Measurements from ENCODE around the gene TTLL11.

TTLL11 gene

DNA sequence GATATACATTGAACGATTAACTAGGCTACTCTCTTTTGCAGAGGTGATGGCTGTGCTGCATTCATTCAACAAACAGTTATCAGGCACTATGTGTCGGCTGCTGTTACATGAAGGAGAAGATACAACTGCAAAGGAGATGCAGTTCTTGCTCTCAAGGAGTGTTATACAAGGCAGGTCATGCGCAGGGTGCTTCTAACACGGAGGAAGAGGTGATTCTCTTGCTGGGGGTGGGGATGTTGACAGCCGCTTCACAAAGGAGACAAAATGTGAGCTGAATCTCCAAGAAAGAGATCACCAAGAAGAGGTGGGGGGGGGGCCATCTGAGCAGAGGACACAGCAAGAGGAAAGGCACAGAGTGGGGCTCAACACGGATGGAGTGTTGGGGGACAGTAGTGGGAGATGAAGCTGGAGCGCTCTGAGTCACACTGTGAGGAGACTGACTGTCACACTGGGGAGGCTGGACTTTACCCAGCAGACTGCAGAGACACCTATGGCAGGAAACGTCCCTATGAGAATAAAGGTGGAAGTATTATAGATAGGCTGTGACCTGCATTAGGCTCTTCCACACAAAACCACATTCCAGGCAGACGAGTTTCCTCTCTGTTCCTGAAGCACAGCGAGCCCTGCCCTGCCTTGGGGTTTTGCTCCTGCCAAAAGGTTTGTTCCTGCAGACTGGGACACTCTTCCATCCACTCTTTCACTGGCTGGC is 45.6 kb upstream of the TTLL11 start:
- TF ChIP-seq TCF12 (IDR thresholded peaks at IDR 0.05; ENCODE audit: low read depth) (no peak), EP300 (IDR thresholded peaks at IDR 0.05; ENCODE audit: borderline replicate concordance) (no peak), CEBPB (IDR thresholded peaks at IDR 0.05) (no peak), EGR1 (IDR thresholded peaks at IDR 0.05) (no peak), FOXM1 (IDR thresholded peaks at IDR 0.05; ENCODE audit: borderline replicate concordance, low read depth) (no peak), CREB1 (IDR thresholded peaks at IDR 0.05; ENCODE audit: low read depth) (no peak), TAF1 (IDR thresholded peaks at IDR 0.05; ENCODE audit: low read depth) (no peak), ZBTB7A (IDR thresholded peaks at IDR 0.05; ENCODE audit: low read depth) (no peak), NFIC (IDR thresholded peaks at IDR 0.05) (no peak), RAD21 (IDR thresholded peaks at IDR 0.05; ENCODE audit: low read depth) (no peak), YY1 (IDR thresholded peaks at IDR 0.05; ENCODE audit: low read depth) (no peak)
- TF ChIP-seq, protein P1, sequence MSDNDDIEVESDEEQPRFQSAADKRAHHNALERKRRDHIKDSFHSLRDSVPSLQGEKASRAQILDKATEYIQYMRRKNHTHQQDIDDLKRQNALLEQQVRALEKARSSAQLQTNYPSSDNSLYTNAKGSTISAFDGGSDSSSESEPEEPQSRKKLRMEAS (IDR thresholded peaks at IDR 0.05): no peak
- TF ChIP-seq, protein P2, sequence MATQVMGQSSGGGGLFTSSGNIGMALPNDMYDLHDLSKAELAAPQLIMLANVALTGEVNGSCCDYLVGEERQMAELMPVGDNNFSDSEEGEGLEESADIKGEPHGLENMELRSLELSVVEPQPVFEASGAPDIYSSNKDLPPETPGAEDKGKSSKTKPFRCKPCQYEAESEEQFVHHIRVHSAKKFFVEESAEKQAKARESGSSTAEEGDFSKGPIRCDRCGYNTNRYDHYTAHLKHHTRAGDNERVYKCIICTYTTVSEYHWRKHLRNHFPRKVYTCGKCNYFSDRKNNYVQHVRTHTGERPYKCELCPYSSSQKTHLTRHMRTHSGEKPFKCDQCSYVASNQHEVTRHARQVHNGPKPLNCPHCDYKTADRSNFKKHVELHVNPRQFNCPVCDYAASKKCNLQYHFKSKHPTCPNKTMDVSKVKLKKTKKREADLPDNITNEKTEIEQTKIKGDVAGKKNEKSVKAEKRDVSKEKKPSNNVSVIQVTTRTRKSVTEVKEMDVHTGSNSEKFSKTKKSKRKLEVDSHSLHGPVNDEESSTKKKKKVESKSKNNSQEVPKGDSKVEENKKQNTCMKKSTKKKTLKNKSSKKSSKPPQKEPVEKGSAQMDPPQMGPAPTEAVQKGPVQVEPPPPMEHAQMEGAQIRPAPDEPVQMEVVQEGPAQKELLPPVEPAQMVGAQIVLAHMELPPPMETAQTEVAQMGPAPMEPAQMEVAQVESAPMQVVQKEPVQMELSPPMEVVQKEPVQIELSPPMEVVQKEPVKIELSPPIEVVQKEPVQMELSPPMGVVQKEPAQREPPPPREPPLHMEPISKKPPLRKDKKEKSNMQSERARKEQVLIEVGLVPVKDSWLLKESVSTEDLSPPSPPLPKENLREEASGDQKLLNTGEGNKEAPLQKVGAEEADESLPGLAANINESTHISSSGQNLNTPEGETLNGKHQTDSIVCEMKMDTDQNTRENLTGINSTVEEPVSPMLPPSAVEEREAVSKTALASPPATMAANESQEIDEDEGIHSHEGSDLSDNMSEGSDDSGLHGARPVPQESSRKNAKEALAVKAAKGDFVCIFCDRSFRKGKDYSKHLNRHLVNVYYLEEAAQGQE (IDR thresholded peaks at IDR 0.05; ENCODE audit: low read depth): no peak
- TF ChIP-seq, protein P3, sequence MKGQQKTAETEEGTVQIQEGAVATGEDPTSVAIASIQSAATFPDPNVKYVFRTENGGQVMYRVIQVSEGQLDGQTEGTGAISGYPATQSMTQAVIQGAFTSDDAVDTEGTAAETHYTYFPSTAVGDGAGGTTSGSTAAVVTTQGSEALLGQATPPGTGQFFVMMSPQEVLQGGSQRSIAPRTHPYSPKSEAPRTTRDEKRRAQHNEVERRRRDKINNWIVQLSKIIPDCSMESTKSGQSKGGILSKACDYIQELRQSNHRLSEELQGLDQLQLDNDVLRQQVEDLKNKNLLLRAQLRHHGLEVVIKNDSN (IDR thresholded peaks at IDR 0.05): no peak

DNA sequence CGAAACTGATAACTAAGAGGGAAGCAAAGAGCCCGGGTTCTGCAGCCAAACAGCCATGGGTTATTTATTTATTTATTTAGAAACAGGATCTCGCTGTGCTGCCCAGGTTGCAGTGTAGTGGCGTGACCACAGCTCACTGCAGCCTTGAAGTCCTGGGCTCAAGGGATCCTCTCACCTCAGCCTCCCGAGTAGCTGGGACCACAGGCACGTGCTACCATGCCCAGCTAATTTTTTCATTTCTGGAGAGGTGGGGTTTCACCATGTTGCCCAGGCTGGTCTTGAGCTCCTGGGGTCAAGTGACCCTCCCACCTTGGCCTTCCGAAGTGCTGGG is 42.4 kb upstream of the TTLL11 start:
- TF ChIP-seq NFIC (IDR thresholded peaks at IDR 0.05): no peak
- TF ChIP-seq RAD21 (IDR thresholded peaks at IDR 0.05; ENCODE audit: low read depth): no peak
- TF ChIP-seq ZBTB7A (IDR thresholded peaks at IDR 0.05; ENCODE audit: low read depth): no peak
- TF ChIP-seq CREB1 (IDR thresholded peaks at IDR 0.05; ENCODE audit: low read depth): no peak

DNA sequence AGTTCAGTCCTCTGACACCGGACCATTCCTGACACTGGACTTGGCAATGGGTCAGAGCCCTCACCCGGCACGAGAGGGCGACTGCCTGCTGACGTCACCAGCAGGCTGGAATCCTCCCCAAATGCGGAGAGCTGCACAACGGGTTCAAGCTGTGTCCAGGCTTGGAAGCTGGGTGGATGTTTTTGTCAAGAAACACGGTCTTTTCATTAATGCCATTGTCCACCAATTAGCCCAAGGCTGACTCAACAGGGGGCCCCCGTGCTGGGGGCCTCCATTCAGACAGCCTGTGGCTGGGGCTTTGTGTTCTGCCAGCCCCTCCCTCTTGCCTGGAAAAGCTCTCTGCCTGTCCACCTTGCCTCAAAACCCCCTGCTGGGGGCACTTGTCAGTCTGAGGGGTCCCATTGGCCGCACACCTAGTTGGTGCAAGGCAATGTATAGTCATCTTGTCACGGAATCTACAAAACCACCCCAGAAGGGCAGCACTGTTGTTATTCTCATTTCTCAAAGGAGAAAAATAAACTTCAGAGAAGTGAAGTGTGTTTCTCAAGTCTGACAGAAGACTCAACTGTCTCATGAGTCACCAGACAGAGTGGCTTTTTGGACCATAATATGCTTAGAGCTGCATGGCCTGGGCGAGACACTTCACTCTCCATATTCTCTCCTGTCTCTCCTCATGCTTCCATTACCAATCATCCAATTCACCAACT is 41.9 kb upstream of the TTLL11 start:
- TF ChIP-seq CEBPB (IDR thresholded peaks at IDR 0.05) (no peak), EP300 (IDR thresholded peaks at IDR 0.05; ENCODE audit: borderline replicate concordance) (no peak), TEAD4 (IDR thresholded peaks at IDR 0.05) (no peak), CREB1 (IDR thresholded peaks at IDR 0.05; ENCODE audit: low read depth) (no peak)

DNA sequence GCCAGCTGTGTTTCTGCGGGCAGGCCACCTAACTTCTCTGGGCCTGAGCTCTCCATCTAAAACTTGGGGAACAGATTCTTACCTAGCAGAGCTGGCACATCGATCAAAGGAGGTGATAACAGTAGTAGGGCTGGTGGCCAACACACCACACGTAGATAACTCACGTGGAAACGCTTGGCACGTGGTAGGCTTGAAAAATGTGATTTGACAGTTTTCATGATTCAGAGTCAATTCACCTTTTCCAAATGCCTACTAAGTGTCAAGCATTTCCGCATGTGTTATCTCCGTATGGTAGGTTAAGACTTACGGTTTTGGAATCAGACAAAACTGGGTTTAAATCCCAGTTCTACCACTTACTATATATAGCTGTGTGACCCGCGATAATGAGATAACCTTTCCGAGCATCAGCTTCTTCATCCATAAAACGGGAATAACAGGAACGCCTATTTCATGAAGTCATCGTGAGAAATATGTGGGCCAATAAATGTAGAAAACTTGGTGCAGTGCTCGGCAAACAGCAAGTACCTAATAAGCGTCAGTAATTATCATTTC is 41.0 kb upstream of the TTLL11 start:
- TF ChIP-seq FOXM1 (IDR thresholded peaks at IDR 0.05; ENCODE audit: borderline replicate concordance, low read depth) (no peak), CEBPB (IDR thresholded peaks at IDR 0.05) (no peak), CREB1 (IDR thresholded peaks at IDR 0.05; ENCODE audit: low read depth) (no peak), ZBTB7A (IDR thresholded peaks at IDR 0.05; ENCODE audit: low read depth) (no peak), TCF12 (IDR thresholded peaks at IDR 0.05; ENCODE audit: low read depth) (no peak)
- TF ChIP-seq, protein P2 (IDR thresholded peaks at IDR 0.05; ENCODE audit: low read depth): no peak

DNA sequence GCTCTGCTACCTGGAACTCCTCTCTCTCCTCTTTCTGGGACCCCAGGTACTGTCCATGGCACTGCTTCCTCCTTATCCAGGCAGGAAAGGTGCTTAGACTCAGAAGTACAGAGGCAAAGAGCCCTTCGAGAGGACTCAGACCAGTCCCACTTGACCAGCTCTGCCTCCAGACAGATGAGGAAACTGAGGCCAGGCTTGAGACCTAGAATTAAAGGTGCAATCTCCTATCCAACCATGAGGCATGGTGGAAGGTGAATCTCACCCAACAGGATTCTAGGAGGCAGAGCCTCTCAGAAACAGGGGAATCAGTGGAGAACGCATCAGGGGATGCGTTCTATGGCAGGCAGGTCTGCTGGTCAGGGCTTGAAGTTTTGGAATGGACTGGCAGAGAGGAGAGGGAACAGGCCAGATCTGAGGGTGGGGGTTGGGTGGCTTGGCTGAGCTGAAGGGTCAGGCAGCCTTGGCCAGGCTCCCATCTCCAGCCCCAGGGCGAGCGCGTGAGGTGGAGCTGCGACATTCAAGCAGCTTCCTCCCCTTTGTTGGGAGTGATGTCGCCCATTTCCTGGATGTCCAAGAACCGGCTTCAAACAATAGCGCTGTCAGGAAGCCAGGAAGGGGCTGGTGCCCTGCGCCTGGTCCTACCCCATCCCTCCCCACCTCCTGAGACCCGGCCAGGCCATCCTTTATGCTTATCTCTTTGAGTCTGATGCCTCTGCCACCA is 40.3 kb upstream of the TTLL11 start:
- TF ChIP-seq YY1 (IDR thresholded peaks at IDR 0.05; ENCODE audit: low read depth): no peak
- no peak for TF ChIP-seq EP300 (IDR thresholded peaks at IDR 0.05; ENCODE audit: borderline replicate concordance)
- TF ChIP-seq TCF12 (IDR thresholded peaks at IDR 0.05; ENCODE audit: low read depth): no peak

DNA sequence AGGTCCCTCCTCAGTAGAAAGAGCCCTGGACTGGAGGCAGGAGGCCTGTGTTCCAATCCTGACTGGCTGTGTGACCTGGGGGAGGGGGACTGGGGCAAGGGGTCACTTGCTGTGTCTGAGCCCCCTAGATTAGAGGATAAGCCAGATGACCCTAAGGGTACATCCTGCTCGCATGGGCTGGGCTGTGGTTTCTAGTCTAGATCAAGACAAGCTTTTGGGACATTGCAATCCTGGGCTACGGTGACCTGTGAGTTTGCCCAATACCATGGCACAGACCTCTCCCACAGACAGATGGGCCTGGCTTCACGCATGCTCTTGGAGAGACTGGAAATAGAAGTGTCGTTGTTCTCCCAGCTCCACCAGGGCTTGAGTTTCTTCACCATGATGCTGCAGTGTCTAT is 39.4 kb upstream of the TTLL11 start:
- TF ChIP-seq RAD21 (IDR thresholded peaks at IDR 0.05; ENCODE audit: low read depth) (no peak), TAF1 (IDR thresholded peaks at IDR 0.05; ENCODE audit: low read depth) (no peak), TEAD4 (IDR thresholded peaks at IDR 0.05) (no peak), EGR1 (IDR thresholded peaks at IDR 0.05) (no peak), TCF12 (IDR thresholded peaks at IDR 0.05; ENCODE audit: low read depth) (no peak), CREB1 (IDR thresholded peaks at IDR 0.05; ENCODE audit: low read depth) (no peak), NFIC (IDR thresholded peaks at IDR 0.05) (no peak), YY1 (IDR thresholded peaks at IDR 0.05; ENCODE audit: low read depth) (no peak), ZBTB7A (IDR thresholded peaks at IDR 0.05; ENCODE audit: low read depth) (no peak), FOXM1 (IDR thresholded peaks at IDR 0.05; ENCODE audit: borderline replicate concordance, low read depth) (no peak), CEBPB (IDR thresholded peaks at IDR 0.05) (no peak), EP300 (IDR thresholded peaks at IDR 0.05; ENCODE audit: borderline replicate concordance) (no peak)
- TF ChIP-seq, protein P3 (IDR thresholded peaks at IDR 0.05): no peak
- TF ChIP-seq, protein P2 (IDR thresholded peaks at IDR 0.05; ENCODE audit: low read depth): no peak
- TF ChIP-seq, protein P1 (IDR thresholded peaks at IDR 0.05): no peak

Measured in Ishikawa (cell line).